ENCODE measurements around the gene OLFM2. TPM values are rescaled to one million over a fixed set of nuclear protein-coding genes. Genes with fewer than 3 reads are reported as not detected.
"Not testable (repeated sequence)": the region's sequence is repeated elsewhere in the genome, so short reads cannot be mapped to it uniquely, and the experiment has no call there.

The OLFM2 gene
- total RNA-seq, 1 donor from 2014 or later: 8.5 TPM

DNA sequence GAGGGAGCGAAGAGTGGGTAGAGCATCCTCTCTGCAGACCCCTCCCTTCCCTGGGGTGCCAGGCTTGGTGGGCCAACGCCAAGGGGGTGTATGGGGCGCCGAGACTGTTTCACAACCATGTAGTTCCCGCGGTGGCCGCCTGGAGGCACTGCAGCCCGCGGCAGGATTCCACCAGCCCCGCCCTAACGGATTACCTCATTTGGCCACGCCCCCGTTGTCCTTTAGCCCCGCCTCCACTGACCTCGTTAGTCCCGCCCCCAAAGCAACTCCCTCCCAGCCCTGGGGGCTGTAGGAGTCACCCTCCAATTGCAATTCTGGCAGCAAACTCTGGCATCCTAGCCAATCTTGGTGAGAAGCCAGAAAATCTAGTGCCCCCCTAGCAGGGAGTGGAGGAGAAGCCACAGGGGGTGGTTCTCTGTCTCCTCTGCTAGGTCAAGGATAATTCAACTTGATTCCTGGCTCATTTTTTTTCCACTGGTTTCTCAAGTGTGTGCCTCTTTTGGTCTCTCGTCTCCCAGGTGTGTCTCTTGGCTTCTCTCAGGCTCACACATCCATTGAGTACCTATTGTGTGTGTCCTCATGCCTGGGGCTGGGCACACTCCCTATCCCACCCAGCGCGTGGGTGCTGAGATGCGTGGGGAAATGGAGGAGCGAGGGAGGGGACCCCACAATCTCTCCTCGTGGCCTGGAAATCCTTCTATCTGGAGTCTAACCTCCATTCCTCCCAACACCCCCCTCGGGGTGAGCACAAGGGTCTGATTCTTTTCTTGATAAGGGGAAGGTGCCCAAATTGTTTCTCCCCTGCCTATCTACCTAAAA, 2.0 kb downstream of the OLFM2 start:
- intact Hi-C loops (cut with DNase I): loop anchor here (10.0 kb wide), 1 partner anchor 90 kb away; no protein-coding TSS in a partner anchor
- TF ChIP-seq, protein P1, sequence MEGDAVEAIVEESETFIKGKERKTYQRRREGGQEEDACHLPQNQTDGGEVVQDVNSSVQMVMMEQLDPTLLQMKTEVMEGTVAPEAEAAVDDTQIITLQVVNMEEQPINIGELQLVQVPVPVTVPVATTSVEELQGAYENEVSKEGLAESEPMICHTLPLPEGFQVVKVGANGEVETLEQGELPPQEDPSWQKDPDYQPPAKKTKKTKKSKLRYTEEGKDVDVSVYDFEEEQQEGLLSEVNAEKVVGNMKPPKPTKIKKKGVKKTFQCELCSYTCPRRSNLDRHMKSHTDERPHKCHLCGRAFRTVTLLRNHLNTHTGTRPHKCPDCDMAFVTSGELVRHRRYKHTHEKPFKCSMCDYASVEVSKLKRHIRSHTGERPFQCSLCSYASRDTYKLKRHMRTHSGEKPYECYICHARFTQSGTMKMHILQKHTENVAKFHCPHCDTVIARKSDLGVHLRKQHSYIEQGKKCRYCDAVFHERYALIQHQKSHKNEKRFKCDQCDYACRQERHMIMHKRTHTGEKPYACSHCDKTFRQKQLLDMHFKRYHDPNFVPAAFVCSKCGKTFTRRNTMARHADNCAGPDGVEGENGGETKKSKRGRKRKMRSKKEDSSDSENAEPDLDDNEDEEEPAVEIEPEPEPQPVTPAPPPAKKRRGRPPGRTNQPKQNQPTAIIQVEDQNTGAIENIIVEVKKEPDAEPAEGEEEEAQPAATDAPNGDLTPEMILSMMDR (IDR thresholded peaks at IDR 0.05): peak; percentile 81
- Histone ChIP-seq H3K36me3 (no peaks in the 10 kb centered on the region), H3K27ac (no peak overlapping the region), H3K9me3 (no peaks in the 10 kb centered on the region), H3K27me3 (ENCODE audit: low read depth) (peaks cover 62% of the 10 kb centered on the region), H3K4me1 (peaks cover 25% of the 10 kb centered on the region), H3K4me3 (no peak overlapping the region)
- DNase-seq (peak; percentile 72), ATAC-seq (peak; percentile 68 to 89)

DNA sequence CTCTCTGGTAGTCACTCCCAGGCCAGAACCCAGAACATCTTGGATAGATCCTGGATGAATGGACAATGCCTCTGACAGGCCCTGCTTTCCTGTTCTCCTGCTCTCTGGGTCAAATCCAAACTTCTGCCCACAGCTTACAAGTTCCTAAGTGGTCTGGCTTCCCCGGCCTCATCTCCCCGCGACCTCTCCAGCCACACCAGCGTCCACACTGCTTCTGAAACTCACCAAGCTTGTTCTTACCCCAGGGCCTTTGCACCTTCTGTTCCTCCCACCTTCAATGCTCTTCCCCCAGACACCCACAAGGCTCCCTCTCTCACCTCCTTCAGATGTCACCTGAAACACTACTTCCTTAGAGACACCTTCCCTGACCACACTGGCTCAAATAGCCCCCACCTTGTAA, 3.5 kb downstream of the OLFM2 start:
- Histone ChIP-seq H3K4me1 (peaks cover 25% of the 10 kb centered on the region), H3K4me3 (no peak overlapping the region), H3K27me3 (ENCODE audit: low read depth) (peaks cover 57% of the 10 kb centered on the region), H3K9me3 (no peaks in the 10 kb centered on the region), H3K36me3 (no peaks in the 10 kb centered on the region), H3K27ac (no peak overlapping the region)
- TF ChIP-seq, protein P1 (IDR thresholded peaks at IDR 0.05): no peak
- intact Hi-C loops (cut with DNase I): loop anchor here (10.0 kb wide), 1 partner anchor 92 kb away; no protein-coding TSS in a partner anchor
- DNase-seq (no peak), ATAC-seq (no peak)

DNA sequence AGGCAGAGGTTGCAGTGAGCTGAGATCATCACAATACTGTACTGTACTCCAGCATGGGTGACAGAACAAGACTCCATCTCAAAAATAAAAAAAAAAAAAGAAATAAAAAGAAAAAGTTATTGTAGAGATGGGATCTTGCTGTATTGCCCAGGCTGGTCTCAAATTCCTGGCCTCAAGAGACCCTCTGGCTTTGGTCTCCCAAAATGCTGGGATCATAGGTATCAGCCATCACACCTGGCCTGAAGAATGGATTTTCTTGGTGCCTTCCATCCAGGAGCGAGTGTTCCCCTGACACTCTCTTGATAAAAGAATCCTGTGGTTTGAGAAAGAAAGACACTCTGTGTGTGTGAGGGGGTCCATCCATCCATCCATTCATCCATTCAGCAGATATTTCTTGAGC, 4.7 kb downstream of the OLFM2 start:
- TF ChIP-seq, protein P1 (IDR thresholded peaks at IDR 0.05): no peak
- Histone ChIP-seq H3K9me3 (no peaks in the 10 kb centered on the region), H3K27me3 (ENCODE audit: low read depth) (peaks cover 50% of the 10 kb centered on the region), H3K27ac (no peak overlapping the region), H3K36me3 (no peaks in the 10 kb centered on the region), H3K4me3 (no peak overlapping the region), H3K4me1 (peaks cover 20% of the 10 kb centered on the region)
- intact Hi-C loops (cut with DNase I): loop anchor here (10.0 kb wide), 1 partner anchor 93 kb away; no protein-coding TSS in a partner anchor
- no peak for DNase-seq
- no peak for ATAC-seq

DNA sequence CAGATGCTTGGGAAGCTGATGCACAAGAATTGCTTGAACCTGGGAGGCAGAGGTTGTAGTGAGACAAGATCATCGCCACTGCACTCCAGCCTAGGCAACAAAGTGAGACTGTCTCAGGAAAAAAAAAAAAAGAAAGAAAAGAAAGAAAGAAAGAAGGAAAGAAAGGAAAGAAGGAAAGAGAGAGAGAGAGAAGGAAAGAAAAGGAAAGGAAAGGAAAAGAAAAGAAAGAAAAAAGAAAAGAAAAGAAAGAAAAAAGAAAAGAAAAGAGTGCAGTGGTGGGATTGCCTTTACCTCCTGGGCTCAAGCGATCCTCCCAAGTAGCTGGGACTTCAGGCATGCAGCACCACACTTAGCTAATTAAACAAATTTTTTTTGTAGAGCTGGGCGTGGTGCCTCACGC, 12.9 kb downstream of the OLFM2 start:
- TF ChIP-seq, protein P1 (IDR thresholded peaks at IDR 0.05): no peak
- Histone ChIP-seq H3K27me3 (ENCODE audit: low read depth) (peaks cover 4% of the 10 kb centered on the region), H3K4me3 (no peak overlapping the region), H3K9me3 (no peaks in the 10 kb centered on the region), H3K27ac (no peak overlapping the region), H3K36me3 (no peaks in the 10 kb centered on the region), H3K4me1 (no peaks in the 10 kb centered on the region)
- intact Hi-C loops (cut with DNase I): no loop called here
- ATAC-seq: no peak
- no peak for DNase-seq

DNA sequence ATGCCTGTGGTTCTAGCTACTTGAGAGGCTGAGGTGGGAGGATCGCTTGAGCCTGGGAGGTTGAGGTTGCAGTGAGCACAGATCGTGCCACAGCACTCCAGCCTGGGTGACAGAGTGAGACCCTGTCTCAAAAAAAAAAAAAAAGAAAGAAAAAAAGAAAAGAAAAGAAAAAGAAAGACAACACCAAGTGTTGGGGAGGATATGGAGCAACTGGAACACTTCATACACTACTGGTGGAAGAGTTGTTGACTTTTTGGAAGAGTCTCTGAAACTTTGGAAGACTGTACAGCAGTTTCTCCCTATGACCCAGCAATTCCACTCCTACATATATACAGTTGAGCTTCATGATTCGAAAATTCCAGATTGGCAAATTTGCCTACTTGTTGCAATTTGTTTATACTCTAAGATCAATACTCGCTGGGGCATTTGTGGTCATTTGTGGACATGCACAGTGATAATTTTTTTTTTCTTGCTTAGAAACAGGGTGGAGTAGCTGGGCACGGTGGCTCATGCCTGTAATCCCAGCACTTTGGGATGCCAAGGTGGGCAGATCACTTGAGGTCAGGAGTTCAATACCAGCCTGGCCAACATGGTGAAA, 13.4 kb downstream of the OLFM2 start:
- not testable (repeated sequence) for H3K4me3 ChIP-seq

DNA sequence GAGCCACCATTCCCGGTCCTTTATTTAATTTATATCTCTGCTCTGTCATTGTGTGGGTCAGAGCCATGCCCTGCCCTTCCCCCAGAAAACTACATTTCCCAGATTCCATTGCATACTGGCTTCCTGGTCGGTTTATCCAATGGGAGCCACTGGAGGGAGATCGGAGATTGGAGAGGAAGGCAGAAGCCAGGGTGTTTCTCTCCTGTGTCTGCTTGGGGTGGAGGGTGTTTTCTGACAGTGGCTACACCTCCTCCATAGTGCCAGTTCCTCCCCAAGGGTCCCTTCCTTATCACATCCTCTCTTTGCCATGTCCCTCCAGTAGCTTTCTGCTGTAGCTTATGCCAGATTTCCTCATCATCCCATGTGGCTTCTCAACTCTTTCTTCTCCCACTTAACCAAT, 19.0 kb downstream of the OLFM2 start:
- Histone ChIP-seq H3K4me1 (peaks cover 19% of the 10 kb centered on the region), H3K36me3 (no peaks in the 10 kb centered on the region), H3K27me3 (ENCODE audit: low read depth) (peaks cover 31% of the 10 kb centered on the region), H3K4me3 (no peak overlapping the region), H3K27ac (no peak overlapping the region), H3K9me3 (no peaks in the 10 kb centered on the region)
- intact Hi-C loops (cut with DNase I): no loop called here
- ATAC-seq (peak; percentile 40 to 56), DNase-seq (no peak)
- TF ChIP-seq, protein P1 (IDR thresholded peaks at IDR 0.05): no peak

More for the DNA sequence above, 13.4 kb downstream of the OLFM2 start:
- intact Hi-C loops (cut with DNase I); H3K27ac ChIP-seq; H3K4me1 ChIP-seq; H3K36me3 ChIP-seq; H3K9me3 ChIP-seq; H3K27me3 ChIP-seq (ENCODE audit: low read depth); ATAC-seq; DNase-seq: not testable (repeated sequence)

Measured in lower lobe of right lung (tissue), 2 donors.